Measurements from ENCODE around the gene SLC6A12.
A peak's percentile ranks its signal among the peaks of the same experiment; 100 is the strongest.
"Not testable (repeated sequence)": the region's sequence is repeated elsewhere in the genome, so short reads cannot be mapped to it uniquely, and the experiment has no call there.

SLC6A12 gene

DNA sequence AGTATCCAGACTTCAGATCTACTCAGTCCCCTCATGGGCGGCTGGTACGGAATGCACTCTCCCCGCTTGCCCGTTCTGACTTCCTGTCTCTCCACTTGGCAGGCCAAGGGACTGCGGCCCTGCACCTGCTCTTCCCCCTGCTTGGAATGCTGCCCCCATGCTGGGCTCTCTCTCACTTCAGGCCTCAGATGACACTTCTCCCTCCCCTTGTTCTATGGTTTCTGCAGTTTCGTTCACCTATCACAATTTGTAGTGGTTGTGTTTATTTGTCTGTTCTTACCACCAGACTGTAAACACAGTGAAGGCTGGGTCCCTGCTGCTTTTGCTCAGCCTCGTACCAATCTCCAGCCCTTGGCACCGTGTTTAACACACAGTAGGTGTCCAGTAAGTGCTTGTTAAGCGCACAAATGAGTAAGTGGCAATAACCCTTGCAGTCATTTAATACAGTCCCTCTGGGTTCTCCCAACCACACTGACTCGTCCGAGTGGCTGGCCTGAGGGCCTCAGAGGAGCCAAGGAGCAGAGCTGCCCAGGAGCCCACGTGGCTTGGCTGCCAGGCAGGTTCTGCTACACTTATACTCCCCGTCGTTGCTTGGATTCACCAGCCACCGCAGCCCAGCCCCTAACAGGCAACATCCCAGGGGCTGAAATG lies 11.8 kb downstream of the SLC6A12 start:
- no peak for DNase-seq (ENCODE audit: low read depth in 4 of 4, low spot score in 1 of 4)

DNA sequence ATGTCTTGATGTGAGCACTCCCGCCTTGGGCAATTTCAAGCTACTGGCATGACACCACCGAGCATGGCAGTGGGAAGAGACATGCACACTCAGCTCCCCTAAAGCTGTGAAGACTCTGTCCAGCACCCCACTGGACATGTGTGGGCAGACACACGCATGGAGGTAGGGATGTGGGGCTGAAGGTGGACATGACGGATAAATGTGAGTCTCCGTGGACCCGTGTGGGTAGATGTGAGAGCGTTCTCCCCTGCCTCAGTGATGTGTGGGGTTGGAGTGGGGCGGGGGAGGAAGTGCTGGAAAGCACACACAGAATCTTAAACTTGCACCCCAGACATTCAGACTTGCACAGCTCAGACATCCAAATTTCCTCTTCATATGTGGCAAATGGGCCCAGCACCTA lies 12.6 kb downstream of the SLC6A12 start:
- DNase-seq (ENCODE audit: low read depth in 4 of 4, low spot score in 1 of 4): no peak

DNA sequence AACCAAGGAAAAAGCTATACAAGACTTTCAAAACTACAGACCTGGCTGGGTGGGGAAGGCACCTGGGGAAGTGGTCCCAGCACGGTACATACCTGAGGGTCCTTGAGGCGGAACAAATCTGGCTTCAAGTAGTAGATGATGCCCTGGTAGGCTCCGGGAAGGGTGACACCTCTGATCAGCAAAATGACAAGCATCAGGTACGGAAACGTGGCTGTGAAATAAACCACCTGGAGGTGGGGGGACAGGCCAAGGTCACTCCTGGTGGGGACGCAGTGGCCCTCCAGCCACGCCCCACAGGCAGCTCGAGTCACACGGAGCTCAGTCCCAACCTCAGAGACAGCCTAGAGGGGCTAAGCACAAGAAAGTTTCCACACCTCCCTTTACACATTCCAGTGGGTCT lies 15.3 kb downstream of the SLC6A12 start:
- no peak for DNase-seq (ENCODE audit: low read depth in 4 of 4, low spot score in 1 of 4)

DNA sequence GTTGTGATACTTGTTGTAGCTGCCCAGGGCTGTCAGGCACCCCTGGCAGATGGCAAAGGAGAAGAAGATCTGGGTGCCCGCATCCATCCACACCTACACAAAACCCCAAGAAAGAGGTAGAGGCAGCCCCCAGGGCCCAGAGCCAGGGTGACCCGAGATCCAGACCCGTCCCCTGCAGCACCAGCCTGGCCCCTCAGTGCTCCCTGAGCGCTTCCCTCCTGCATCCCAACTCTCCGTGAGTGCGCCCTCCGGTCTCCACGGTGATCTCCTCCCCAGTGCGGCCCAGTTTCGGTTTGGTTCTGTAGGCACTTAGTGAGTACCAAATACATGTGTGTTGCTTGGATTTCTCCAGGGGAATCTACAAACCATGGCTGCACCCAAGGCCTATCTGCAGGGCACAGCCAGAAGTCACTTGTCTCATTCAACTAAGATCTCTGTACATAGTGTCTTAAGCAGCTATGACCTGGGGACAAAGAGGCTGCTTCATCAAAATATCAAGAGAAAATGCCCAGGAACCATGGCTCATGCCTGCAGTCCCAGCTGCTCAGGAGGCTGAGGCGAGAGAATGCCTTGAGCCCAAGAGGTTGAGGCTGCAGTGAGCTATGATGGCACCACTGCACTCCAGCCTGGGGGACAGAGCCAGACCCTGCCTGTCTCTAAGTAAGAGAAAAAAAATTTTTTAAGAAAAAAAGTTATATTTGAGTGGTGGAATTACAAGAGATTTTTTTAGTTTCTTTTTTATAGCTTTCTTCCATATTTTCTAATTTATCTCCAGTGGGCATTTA lies 15.9 kb downstream of the SLC6A12 start:
- DNase-seq (ENCODE audit: low read depth in 4 of 4, low spot score in 1 of 4): no peak

DNA sequence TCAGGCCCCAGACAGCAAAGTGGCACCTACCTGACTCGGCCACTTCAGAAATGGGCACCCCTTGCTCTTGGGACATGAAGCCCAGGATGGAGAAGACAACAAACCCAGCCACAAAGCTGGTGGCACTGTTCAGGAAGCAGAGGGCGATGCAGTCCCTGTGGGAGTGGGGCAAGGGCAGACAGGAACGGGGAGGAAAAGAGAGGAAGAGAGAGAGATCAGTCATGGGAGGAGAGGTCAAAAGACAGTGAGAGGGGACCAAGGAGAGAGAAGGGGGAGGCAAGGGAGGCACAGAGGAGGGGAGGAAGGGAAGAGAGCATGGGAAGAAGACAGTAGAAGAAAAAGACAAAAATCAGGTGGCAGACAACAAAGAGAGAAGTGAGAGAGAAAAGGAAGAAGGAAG lies 16.6 kb downstream of the SLC6A12 start:
- no peak for DNase-seq (ENCODE audit: low read depth in 4 of 4, low spot score in 1 of 4)

DNA sequence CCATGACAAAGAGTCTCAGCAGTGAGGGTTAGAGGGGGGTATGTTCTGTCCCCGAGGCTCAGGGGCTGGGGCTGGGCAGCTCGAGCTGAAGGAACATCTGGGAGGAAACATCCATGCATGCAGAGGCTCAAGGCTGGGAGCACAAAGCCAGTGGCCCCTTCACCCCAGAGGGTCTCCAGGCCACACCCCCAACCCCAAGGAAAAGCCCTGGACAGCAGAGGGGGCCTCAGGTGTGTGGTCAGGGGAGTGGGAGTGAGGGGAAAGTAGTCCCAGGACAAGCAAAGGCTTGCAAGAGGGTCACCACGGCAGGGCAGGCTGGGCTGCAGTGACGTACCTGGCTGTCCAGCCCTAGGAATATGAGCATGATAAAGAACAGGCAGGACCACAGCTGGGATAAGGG lies 17.5 kb downstream of the SLC6A12 start:
- DNase-seq (ENCODE audit: low read depth in 4 of 4, low spot score in 1 of 4): no peak

DNA sequence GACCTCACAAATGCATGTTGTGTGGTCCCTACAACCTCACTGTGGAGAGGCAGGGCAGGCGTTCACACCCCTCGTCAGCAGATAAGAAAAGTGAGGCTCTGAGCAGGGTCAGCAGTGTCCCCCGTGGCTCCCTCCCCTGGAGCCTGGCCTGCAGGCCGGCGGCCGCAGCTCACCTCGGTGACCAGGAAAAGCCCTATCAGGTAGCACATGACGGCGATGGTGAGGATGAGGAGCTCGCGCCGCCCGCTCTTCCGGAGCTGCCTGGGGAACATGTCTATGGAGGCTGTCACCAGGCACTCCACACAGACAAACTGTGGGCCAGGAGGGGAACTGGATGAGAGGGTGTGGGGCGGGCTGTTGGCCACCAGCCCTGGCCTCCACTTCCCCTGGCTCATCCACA lies 18.0 kb downstream of the SLC6A12 start:
- DNase-seq (ENCODE audit: low read depth in 4 of 4, low spot score in 1 of 4): no peak

DNA sequence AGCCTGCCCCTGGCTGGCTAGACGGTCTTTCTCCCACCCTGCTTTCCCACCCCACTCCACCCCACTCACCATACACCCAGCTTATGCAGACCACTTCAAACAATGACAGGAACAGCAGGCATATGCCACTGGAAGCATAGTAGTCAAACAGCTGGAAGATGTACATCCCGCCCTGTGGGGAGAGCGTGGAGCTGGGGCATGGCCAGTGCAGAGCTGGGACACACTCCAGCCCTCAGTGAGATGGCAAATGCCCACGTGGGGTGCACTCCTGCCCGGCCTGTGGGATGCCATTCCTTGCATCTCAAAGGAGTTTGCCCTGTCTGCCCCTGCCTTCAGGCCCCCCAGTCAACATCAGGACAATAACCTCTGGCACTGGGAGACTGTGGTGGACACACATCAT lies 18.8 kb downstream of the SLC6A12 start:
- no peak for DNase-seq (ENCODE audit: low read depth in 4 of 4, low spot score in 1 of 4)

DNA sequence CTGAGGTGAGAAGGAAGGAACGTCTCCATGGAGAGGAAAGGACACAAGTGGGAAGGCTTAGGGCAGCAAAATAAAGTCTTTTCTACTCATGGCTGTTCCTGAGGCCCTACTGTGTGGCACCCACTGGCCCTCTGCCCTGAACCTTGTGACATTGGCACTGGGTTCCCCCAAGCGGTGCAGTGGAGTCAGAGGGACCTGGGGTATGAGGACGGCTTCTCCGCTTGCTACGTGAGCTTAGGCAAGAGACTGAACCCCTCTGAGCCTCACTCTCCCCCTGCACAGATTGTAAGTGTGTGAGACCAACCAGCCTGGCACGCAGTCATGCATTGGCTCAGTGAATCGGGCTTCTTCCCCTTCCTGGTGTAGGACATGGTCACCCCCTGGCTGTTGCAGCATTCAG lies 19.7 kb downstream of the SLC6A12 start:
- DNase-seq (ENCODE audit: low read depth in 4 of 4, low spot score in 1 of 4): no peak

DNA sequence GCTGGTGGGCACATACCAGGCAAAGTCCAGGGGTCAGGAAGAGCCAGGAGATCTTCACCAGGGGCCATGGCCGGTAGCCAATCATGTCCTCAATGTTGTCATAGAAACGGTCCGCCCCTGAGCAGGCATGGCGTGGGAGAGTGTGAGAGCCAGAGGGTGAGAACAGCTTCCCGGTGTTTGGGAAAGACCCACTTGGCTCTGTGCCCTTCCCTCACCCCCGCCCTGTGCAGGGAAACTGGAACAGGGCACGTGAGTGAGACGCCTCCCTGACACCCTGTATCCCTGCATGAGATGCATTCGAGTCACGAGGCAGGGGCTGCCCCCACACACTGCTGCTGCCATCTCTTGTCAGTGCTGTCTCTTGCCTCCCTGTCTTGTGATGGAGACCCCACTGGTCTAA lies 20.7 kb downstream of the SLC6A12 start:
- no peak for DNase-seq (ENCODE audit: low read depth in 4 of 4, low spot score in 1 of 4)

DNA sequence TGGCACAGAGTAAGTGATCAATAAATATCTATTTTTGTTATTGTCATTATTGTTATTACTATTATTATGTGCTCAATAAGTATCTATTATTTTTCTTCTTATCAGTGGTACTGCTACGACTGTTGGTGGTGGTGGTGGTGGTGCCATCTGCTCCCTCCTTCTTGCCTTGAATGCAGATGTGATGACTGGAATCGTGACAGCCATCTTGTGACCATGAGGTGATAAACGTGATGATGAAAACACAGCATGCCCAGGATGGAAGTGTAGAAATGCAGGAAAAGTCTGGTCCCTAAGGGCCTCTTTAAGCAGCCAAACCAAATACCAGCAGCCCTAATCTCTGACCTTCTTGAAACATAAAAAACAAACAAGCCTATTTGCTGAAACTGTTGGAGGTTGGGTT lies 22.4 kb downstream of the SLC6A12 start:
- DNase-seq (ENCODE audit: low read depth in 4 of 4, low spot score in 1 of 4): no peak

DNA sequence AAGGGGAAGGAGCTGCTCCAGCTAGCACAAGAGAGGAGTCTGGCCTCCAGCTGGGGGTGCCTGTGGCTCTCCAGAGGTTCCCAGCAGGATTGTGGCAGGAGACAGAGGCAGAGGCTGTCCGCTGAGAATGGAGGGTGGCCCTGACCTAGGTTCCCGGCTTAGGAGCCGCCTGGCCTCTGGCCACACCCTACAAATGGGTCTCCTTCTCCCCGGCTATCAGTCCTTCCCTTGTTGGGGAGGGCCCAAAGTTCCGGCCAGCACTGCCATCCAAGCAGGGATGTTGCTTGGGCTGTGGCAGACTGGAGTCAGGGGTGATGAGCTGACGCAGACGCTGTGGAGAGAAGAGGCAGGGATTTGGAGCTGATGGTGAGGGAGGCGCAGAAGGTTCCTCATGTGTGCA lies 23.1 kb downstream of the SLC6A12 start:
- no peak for DNase-seq (ENCODE audit: low read depth in 4 of 4, low spot score in 1 of 4)

DNA sequence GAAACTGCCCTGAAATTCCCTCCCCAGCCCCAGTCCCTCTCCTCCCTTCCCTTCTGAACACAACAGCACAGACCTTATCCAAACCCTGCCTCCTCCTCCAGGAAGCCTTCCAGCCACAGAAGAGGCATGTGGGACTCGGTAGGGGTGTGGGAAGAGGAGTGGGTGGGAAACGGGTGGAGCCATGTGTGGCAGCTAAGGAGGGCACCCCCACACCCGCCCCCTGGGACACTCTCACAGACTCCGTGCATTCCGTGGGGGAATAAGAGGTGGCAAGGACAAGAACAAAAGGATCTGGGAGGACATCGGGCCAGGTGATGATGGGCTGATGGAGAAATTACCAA lies 24.4 kb downstream of the SLC6A12 start:
- DNase-seq (ENCODE audit: low read depth in 4 of 4, low spot score in 1 of 4): no peak

DNA sequence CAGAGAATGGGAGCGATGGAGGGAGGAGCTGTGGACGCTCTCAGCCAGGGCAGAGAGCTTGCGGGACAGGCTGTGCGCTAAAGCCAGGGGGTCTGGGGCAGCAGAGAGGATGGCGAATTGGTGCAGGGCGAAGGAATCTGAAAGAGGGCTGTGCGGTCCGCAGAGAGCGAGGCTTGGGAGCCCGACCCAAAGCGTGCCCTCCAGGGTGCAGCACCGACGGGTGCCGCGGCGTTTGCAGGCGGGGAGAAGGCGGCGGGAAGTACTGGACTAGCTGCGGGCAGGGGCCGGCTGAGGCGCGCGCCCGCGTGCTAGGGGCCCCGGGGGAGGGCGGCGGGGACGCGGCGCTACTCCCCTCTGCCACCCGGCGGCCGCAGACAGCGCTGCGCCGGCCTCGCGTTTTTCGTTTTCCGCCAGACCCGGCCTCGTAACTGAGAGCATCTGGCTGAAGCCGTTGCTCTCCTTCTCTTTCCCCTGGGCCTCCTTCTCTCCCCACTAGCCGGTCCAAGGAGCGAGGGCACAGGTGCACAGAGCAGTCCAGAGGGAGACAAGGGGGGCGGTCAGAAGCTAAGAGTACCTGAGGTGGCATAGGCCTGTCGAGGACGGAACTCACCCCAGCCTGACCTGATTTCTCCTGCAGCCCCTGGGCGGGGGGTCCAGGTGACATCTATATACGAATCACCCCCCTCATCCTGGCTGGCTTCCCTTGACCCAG lies 24.9 kb downstream of the SLC6A12 start:
- DNase-seq (ENCODE audit: low read depth in 4 of 4, low spot score in 1 of 4): peak; percentile 4 to 30 (median 16)

DNA sequence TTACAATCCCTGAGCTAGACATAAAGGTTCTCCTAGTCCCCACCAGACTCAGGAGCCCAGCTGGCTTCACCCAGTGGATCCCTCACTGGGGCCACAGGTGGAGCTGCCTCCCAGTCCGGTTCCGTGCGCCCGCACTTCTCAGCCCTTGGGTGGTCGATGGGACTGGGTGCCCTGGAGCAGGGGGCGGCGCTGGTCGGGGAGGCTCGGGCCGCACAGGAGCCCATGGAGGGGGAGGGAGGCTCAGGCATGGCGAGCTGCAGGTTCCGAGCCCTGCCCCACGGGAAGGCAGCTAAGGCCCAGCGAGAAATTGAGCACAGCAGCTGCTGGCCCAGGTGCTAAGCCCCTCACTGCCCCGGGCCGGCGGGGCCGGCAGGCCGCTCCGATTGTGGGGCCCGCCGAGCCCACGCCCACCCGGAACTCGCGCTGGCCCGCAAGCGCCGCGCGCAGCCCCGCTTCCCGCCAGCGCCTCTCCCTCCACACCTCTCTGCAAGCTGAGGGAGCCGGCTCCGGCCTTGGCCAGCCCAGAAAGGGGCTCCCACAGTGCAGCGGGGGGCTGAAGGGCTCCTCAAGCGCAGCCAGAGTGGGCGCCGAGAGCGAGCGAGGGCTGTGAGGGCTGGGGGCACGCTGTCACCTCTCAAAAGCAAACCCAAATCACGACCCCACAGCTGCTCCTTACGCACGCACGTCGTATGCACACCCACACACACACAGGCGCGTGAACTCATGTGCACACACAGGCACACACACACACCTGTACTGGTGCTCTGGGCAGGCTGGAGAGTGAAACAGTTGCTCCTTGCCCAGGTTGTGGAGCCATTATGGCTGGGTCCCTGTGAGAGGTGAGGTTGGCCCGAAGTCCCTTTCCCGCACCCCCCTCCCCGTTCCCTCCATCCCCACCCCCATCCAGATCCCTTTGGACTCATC lies 25.7 kb downstream of the SLC6A12 start:
- not testable (repeated sequence) for DNase-seq (ENCODE audit: low read depth in 4 of 4, low spot score in 1 of 4)

DNA sequence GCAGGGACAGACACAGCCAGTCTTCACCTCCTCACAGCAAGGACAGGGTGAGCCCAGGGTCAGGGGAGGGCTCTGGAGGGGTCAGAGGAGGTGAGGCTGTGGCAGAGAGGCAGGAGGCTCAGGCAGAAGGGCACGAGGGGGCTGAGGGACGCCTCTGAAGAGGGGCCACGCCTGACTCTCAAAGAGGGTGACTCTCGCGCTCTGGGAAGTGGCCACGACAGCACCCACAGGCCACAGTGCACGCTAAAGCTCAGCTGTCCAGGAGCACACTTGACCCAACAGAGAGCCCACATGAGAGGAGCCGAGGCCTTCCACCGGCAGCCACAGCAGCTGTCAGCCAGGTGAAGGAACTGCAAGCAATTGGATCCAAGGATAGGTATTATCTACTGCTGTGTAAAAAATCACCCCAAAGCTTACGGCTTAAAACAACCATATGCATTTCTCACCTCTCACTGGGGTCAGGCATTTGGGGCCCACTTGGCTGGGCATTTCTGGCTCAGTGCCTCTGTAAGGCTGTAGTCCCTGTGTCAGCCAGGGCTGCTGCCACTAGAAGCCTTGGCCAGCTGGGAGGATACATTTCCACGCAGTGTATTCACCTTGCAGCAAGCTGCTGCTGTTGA lies 27.8 kb downstream of the SLC6A12 start:
- DNase-seq (ENCODE audit: low read depth in 4 of 4, low spot score in 1 of 4): no peak

DNA sequence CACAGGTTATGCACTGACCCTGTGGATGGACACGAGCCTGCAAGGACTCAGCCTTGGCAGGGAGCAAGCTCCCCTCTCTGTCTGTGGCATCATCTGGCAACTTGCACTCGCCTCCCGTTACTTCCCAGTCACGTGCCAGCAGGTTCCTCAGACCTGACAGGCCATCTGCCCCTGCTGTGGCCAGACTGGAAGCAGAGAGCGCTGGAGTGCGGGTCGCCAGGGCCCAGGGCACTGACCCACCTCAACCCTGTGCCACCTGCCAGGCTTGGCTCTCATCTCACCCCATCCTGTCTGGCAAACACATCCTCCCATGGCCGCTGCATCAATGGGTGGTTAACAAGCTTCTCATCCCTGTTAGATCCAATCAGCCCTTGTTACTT lies 28.4 kb downstream of the SLC6A12 start:
- DNase-seq (ENCODE audit: low read depth in 4 of 4, low spot score in 1 of 4): no peak

DNA sequence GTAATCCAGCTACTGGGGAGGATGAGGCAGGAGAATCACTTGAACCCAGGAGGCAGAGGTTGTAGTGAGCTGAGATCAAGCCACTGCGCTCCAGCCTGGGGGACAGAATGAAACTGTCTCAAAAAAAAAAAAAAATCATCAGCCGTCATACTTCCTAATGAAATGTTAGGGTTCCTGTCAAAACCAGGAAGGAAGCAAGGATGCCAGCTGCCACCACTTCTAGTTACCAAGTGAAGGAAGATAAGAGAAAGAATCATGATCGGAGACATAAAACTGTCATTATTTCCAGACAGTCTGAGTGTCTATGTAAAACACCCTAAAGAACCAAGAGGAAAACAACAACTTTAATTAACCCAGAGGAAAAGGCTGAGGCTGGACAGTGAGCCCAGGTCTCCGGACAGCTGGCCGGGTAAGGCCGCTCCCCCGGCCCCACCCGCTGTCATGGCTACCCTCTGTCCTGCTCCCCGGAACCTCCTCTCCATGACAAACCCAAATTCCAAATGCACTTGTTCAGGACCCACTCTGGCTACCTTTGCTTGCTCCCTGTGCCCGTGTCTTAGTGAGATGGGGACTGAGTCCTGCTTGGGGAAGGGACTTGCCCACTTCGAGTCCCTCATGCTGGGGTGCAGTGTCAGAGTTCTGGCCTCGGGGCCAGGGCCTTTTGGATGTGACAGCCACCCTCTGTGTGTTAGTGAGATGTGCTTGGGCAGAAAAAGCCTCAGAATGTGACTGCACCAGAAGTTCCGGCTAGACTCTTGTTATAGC lies 29.0 kb downstream of the SLC6A12 start:
- no peak for DNase-seq (ENCODE audit: low read depth in 4 of 4, low spot score in 1 of 4)

DNA sequence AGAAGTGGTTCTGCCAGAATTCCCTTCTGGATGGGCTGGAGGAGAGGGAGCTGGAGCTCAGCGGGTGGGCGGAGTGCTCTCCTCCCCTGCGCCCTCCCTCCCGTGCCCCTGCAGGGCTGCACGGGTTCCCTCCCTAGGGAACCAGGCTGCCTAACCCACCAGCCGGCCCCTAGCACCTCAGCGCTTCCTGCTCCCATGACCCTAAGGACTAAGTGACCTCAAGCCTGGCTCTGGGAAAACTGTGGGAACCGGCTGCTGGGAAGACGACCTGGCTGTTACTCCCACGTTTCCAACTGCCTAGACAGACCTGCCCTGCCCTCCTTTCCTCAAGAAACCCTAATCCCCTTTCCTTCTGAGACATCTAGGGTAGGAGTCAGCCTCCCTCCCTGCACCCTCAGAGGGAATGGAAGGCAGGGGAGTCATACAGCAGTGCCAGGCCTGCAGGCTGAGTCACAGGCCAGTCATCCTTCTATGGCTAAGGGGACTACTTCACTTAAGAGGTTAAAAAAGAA lies 31.5 kb downstream of the SLC6A12 start:
- no peak for DNase-seq (ENCODE audit: low read depth in 4 of 4, low spot score in 1 of 4)

DNA sequence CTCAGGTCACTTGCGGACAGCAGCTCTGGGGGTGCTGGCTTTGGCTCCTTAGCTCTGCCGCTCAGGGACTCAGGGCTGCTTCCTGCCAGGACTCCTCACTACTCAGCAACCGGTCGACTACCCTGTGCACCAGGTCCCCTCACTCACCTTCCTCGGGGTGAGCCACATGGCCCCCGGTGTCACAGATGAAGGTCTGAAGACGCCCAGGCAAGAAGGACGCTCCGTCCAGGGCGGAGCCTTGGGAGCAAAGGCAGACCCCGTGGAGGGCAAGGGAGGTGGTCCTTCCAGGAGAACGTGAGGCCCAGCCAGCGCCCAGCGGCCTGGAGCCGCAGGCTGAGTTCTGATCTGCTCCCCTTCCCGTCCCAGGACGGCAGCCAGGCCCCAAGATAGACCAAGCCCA lies 32.0 kb downstream of the SLC6A12 start:
- no peak for DNase-seq (ENCODE audit: low read depth in 4 of 4, low spot score in 1 of 4)
